Kidney epithelial cell (primary cell): ENCODE measurements around the gene KPNA5. TPM values are rescaled to one million over a fixed set of nuclear protein-coding genes. Genes with fewer than 3 reads are reported as not detected.

ENCODE experiments used
- DNase-seq: peaks from one replicate; pipeline ENCODE4 v3.0.0-alpha.2; 2010; ENCODE audit warnings: low read depth
- H3K27me3 ChIP-seq: 2 replicates; pipeline ENCODE4 v1.6.0; 2011; ENCODE audit warnings: low read length; ENCODE audit not compliant: control insufficient read depth, insufficient read depth
- H3K36me3 ChIP-seq: 2 replicates; pipeline ENCODE4 v1.5.1; 2011; ENCODE audit warnings: low read length; ENCODE audit not compliant: control insufficient read depth, insufficient read depth
- H3K4me3 ChIP-seq: 2 replicates; pipeline ENCODE4 v1.5.1; 2011; ENCODE audit warnings: low read depth, mild to moderate bottlenecking, control low read depth, low read length
- total RNA-seq: library from RNA; depleted of rRNA; stranded (reverse); fragments of >200 nt; gene quantifications from 2 replicates; pipeline ENCODE4 v1.2.3, GENCODE V29; 2015
- TF ChIP-seq, protein P1 (sequence below): IDR thresholded peaks from 2 replicates; pipeline ENCODE4 v1.5.1; 2011; ENCODE audit warnings: mild to moderate bottlenecking, moderate library complexity, low read length, control low read depth, inconsistent platforms; ENCODE audit not compliant: insufficient read depth, poor library complexity, severe bottlenecking

KPNA5 gene
- total RNA-seq, 1 donor from 2014 or later, result 9.3 TPM

DNA sequence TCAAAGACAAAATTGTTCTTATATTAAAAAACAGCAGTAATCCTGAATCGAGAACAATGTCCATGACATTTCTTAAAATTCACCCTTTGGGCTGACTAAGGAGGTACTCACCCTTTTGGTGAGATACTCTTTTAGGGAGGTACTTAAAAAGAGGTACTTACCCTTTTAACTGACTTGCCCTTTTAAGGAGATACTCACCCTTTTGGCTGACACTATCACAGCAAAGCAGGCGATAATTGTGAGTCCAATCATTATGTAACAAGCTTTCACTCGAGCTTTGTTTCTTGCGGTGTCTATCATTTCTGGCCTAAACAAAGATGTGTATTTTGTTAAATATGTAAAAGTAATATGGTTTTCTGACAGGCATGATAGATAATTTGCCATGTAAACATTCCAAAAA is 80.8 kb downstream of the KPNA5 start:
- TF ChIP-seq, protein P1, sequence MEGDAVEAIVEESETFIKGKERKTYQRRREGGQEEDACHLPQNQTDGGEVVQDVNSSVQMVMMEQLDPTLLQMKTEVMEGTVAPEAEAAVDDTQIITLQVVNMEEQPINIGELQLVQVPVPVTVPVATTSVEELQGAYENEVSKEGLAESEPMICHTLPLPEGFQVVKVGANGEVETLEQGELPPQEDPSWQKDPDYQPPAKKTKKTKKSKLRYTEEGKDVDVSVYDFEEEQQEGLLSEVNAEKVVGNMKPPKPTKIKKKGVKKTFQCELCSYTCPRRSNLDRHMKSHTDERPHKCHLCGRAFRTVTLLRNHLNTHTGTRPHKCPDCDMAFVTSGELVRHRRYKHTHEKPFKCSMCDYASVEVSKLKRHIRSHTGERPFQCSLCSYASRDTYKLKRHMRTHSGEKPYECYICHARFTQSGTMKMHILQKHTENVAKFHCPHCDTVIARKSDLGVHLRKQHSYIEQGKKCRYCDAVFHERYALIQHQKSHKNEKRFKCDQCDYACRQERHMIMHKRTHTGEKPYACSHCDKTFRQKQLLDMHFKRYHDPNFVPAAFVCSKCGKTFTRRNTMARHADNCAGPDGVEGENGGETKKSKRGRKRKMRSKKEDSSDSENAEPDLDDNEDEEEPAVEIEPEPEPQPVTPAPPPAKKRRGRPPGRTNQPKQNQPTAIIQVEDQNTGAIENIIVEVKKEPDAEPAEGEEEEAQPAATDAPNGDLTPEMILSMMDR, result no peak
- Histone ChIP-seq H3K27me3 (peaks cover 18% of the 10 kb centered on the region), H3K4me3 (no peak overlapping the region), H3K36me3 (no peaks in the 10 kb centered on the region)
- DNase-seq, result no peak

DNA sequence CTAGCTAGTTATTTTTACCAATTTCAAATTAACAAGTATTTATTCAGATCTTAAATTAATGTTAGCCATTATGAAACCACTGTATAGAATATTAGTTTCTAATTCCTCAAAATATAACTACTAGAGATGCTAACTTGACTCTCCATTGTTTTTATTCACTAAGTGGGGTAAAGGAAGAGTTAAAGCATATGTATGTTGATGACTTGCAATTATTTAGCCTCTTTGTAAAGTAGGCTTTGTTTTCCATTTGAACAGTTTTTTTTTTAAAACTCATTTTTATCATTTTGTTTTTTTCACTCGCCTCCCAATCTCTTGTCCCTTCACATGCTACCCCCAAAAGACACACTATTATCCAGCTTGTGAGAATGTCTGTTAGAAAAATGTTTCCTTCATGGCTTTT is 81.2 kb downstream of the KPNA5 start:
- TF ChIP-seq, protein P1, result no peak
- DNase-seq, result no peak
- Histone ChIP-seq H3K4me3 (no peak overlapping the region), H3K27me3 (peaks cover 18% of the 10 kb centered on the region), H3K36me3 (no peaks in the 10 kb centered on the region)

DNA sequence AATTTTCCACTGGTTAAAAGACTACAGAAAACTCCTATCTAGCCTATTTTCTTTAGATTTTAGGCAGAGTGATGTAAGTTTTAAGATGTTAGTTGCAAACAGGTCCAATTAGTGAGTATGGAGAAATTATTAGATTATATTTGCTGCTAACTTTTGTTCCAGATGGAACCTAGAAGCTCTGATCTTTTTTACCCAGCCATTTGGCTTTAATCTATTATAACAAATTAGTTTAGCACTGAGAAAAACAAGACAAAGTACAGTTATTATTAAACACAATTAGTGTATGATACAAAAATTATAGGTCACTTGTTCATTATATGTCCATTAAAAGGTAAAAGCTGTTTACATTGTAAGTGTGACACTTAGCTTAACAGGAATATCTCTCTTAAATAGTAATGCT is 82.0 kb downstream of the KPNA5 start:
- TF ChIP-seq, protein P1, result no peak
- H3K27me3 ChIP-seq, result peaks cover 18% of the 10 kb centered on the region
- no peak overlapping the region for H3K4me3 ChIP-seq
- DNase-seq, result no peak
- no peaks in the 10 kb centered on the region for H3K36me3 ChIP-seq

DNA sequence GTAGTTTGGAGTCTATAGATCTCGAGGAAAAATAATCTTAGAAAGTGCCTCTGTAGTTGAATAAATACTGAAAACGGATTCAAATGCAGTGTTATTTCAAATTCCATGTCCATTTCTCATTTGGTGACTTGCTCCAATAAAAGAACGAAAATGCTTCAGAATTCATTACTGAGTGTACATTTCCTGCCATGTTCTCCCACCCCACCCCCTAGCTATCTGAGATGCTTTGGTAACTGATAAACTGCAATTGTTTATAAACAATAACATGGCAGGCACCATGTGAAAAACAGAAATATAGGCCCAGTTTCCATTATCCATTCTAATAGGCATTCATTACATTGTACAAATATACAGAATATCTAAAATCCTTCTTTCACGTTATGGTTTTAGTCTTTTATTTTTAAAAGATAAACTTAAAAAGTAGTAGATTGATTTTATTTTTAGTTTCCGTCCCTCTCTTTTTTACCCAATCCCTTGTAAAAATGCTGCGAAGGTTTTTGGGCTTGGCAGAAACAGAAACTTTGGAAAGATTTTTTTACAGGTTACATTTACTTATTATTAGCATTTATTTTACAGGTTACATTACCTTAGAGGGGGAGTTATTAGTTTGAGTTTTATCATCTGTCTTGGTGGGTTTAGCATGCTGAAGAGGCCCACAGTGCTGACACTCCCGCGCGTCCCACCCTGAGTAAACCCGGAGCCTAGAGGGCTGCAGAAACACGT is 83.1 kb downstream of the KPNA5 start:
- H3K36me3 ChIP-seq, result no peaks in the 10 kb centered on the region
- TF ChIP-seq, protein P1, result no peak
- no peak overlapping the region for H3K4me3 ChIP-seq
- no peak for DNase-seq
- H3K27me3 ChIP-seq, result peaks cover 18% of the 10 kb centered on the region

DNA sequence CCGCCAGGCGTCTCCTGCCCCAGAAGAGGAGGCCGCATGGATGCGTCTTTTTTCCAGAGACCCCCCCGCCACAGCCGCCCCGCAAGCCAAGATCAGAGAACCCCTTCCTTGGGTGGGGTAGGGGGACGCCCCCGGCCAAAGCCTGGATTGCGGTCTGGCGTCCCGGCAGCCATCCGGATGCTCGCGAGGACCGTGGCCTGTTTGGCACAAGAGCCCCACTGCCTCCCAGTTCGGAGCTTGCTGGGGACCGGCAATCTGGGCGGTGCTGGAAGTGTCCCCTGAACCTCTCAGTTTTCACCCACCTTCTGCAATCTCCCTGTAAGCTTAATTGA is 83.6 kb downstream of the KPNA5 start:
- DNase-seq, result no peak
- Histone ChIP-seq H3K36me3 (no peaks in the 10 kb centered on the region), H3K27me3 (peaks cover 18% of the 10 kb centered on the region), H3K4me3 (peak overlapping the region; percentile 43)
- TF ChIP-seq, protein P1, result no peak
